H1 (cell line): ENCODE data around the gene LMX1B. TPM values are rescaled to one million over a fixed set of nuclear protein-coding genes. Genes with fewer than 3 reads are reported as not detected.

Experiments
- CTCF ChIA-PET: fragments of 300-600 bp; sonication (Branson Sonifier 250); formaldehyde crosslinking; loops from one replicate; lab custom pipeline; 2021; ENCODE audit not compliant: partially characterized antibody; lab: Charles Lee
- POLR2A ChIA-PET: fragments of 300-600 bp; sonication (Branson Sonifier 250); formaldehyde crosslinking; loops from one replicate; lab custom pipeline; 2021; ENCODE audit warnings: inconsistent platforms; ENCODE audit not compliant: partially characterized antibody; lab: Charles Lee
- DNase-seq, 2 experiments: peaks; one replicate each; pipeline versions ENCODE4 v3.0.0 to v3.0.0-alpha.2; 2010 to 2022; ENCODE audit warnings: low spot score in 2 of 2, low read depth in 1 of 2, mixed read lengths in 1 of 2
- FAIRE-seq: peaks from 2 replicates; lab custom pipeline; 2011; peaks lifted over from hg19 to GRCh38; lab: Jason Lieb, UNC
- H2AFZ ChIP-seq: 2 replicates; pipeline ENCODE4 v1.8.1; 2012; ENCODE audit warnings: low read length, inconsistent platforms
- H2AK5ac ChIP-seq: 2 replicates; pipeline ENCODE4 v1.6.1; 2013; ENCODE audit warnings: low read depth, low read length
- H2BK120ac ChIP-seq: replicated peaks from 2 replicates; pipeline ENCODE3; 2013; ENCODE audit warnings: low read depth, low read length, inconsistent platforms
- H2BK12ac ChIP-seq: 2 replicates; pipeline ENCODE4 v1.6.1; 2013; ENCODE audit warnings: low read depth, low read length
- H2BK15ac ChIP-seq: 2 replicates; pipeline ENCODE4 v1.6.1; 2013; ENCODE audit warnings: low read length
- H2BK20ac ChIP-seq: 2 replicates; pipeline ENCODE4 v1.6.1; 2013; ENCODE audit warnings: low read length
- H2BK5ac ChIP-seq: 2 replicates; pipeline ENCODE4 v1.6.1; 2013; ENCODE audit warnings: low read depth, low read length
- H3K14ac ChIP-seq: 2 replicates; pipeline ENCODE4 v1.6.1; 2013; ENCODE audit warnings: inconsistent platforms; ENCODE audit not compliant: insufficient read length
- H3K18ac ChIP-seq: 2 replicates; pipeline ENCODE4 v1.6.1; 2013; ENCODE audit warnings: low read length; ENCODE audit errors: extremely low read depth
- H3K23ac ChIP-seq: 2 replicates; pipeline ENCODE4 v1.6.1; 2013; ENCODE audit warnings: inconsistent platforms; ENCODE audit not compliant: insufficient read length
- H3K23me2 ChIP-seq: 2 replicates; pipeline ENCODE4 v1.6.1; 2013; ENCODE audit warnings: low read depth, low read length
- H3K27ac ChIP-seq: 2 replicates; pipeline ENCODE4 v1.6.1; 2011; ENCODE audit warnings: low read depth, low read length, inconsistent platforms
- H3K27me3 ChIP-seq, 4 experiments: replicated peaks in 1 of 4; 1 replicate in 1 of 4; 2 replicates in 3 of 4; pipeline versions ENCODE4 v1.6.1 to v1.8.1; 2011 to 2013; ENCODE audit warnings: low read length in 3 of 4, mild to moderate bottlenecking in 3 of 4, inconsistent platforms in 2 of 4, mixed read lengths in 2 of 4, moderate library complexity in 1 of 4; ENCODE audit not compliant: control insufficient read depth in 3 of 4, insufficient read depth in 3 of 4; ENCODE audit errors: extremely low read depth in 1 of 4
- H3K36me3 ChIP-seq, 4 experiments: 2 replicates each; pipeline versions ENCODE4 v1.6.1 to v1.8.1; 2011 to 2013; ENCODE audit warnings: mild to moderate bottlenecking in 4 of 4, low read length in 3 of 4, moderate library complexity in 2 of 4, control low read depth in 1 of 4, inconsistent platforms in 1 of 4; ENCODE audit not compliant: insufficient read depth in 4 of 4, control insufficient read depth in 2 of 4
- H3K4ac ChIP-seq: replicated peaks from 2 replicates; pipeline ENCODE3; 2013; ENCODE audit warnings: low read length, low read depth, mixed read lengths, inconsistent platforms; ENCODE audit not compliant: insufficient read length
- H3K4me1 ChIP-seq, 4 experiments: replicated peaks in 1 of 4; 1 replicate in 1 of 4; 2 replicates in 3 of 4; pipeline versions ENCODE4 v1.6.1 to v1.8.1; 2011 to 2013; ENCODE audit warnings: low read length in 3 of 4, inconsistent platforms in 2 of 4, mixed read lengths in 1 of 4; ENCODE audit not compliant: insufficient read depth in 4 of 4, control insufficient read depth in 3 of 4
- H3K4me2 ChIP-seq, 2 experiments: 2 replicates each; pipeline versions ENCODE4 v1.6.1 to v1.8.1; 2011 to 2013; ENCODE audit warnings: low read depth in 2 of 2, low read length in 2 of 2, control low read depth in 1 of 2, inconsistent platforms in 1 of 2, mild to moderate bottlenecking in 1 of 2; ENCODE audit not compliant: insufficient read depth in 1 of 2
- H3K4me3 ChIP-seq, 4 experiments: fragments of 200-600, 300-600 bp in 1 of 4; sonication (generic), shearing (Covaris generic), sonication (Bioruptor Twin) in 1 of 4; 2 replicates each; pipeline versions ENCODE4 v1.5.1 to v1.8.1; 2011 to 2016; ENCODE audit warnings: low read length in 4 of 4, low read depth in 3 of 4, control low read depth in 2 of 4, inconsistent platforms in 2 of 4, mild to moderate bottlenecking in 2 of 4, mixed read lengths in 1 of 4, moderate library complexity in 1 of 4; ENCODE audit not compliant: insufficient read depth in 2 of 4; ENCODE audit errors: extremely low read depth in 1 of 4
- H3K56ac ChIP-seq: replicated peaks from 2 replicates; pipeline ENCODE3; 2013; ENCODE audit warnings: low read depth, mild to moderate bottlenecking, mixed read lengths, low read length, inconsistent platforms; ENCODE audit not compliant: insufficient read length
- H3K79me1 ChIP-seq: 2 replicates; pipeline ENCODE4 v1.6.1; 2013; ENCODE audit warnings: low read depth, low read length, control low read depth
- H3K79me2 ChIP-seq, 2 experiments: 2 replicates each; pipeline versions ENCODE4 v1.6.1 to v1.8.1; 2012 to 2013; ENCODE audit warnings: low read length in 2 of 2, mild to moderate bottlenecking in 2 of 2, inconsistent platforms in 1 of 2; ENCODE audit not compliant: insufficient read depth in 2 of 2, control insufficient read depth in 1 of 2
- H3K9ac ChIP-seq, 4 experiments: replicated peaks in 1 of 4; 1 replicate in 1 of 4; 2 replicates in 3 of 4; pipeline versions ENCODE4 v1.6.1 to v1.8.1; 2011 to 2013; ENCODE audit warnings: low read depth in 3 of 4, low read length in 3 of 4, control low read depth in 2 of 4, mild to moderate bottlenecking in 2 of 4, moderate library complexity in 2 of 4, inconsistent platforms in 1 of 4; ENCODE audit errors: extremely low read depth in 1 of 4
- H3K9me3 ChIP-seq, 2 experiments: 2 replicates each; pipeline versions ENCODE4 v1.6.1 to v1.8.1; 2012 to 2013; ENCODE audit warnings: mild to moderate bottlenecking in 2 of 2, moderate library complexity in 2 of 2, control low read depth in 1 of 2, inconsistent platforms in 1 of 2, low read depth in 1 of 2, low read length in 1 of 2, mixed read lengths in 1 of 2; ENCODE audit not compliant: insufficient read depth in 2 of 2
- H4K20me1 ChIP-seq, 2 experiments: replicated peaks in 1 of 2; 2 replicates each; pipeline versions ENCODE3 to v1.8.1; 2011 to 2013; ENCODE audit warnings: inconsistent platforms in 2 of 2, low read length in 2 of 2, mild to moderate bottlenecking in 1 of 2; ENCODE audit not compliant: insufficient read depth in 2 of 2, control insufficient read depth in 1 of 2
- H4K5ac ChIP-seq: 2 replicates; pipeline ENCODE4 v1.6.1; 2013; ENCODE audit warnings: low read length, low read depth, mixed read lengths, inconsistent platforms; ENCODE audit not compliant: insufficient read length
- H4K8ac ChIP-seq: 2 replicates; pipeline ENCODE4 v1.8.0; 2013; ENCODE audit warnings: mild to moderate bottlenecking, moderate library complexity, low read length, inconsistent platforms; ENCODE audit not compliant: insufficient read depth; ENCODE audit errors: extremely low read depth
- H4K91ac ChIP-seq: replicated peaks from 2 replicates; pipeline ENCODE3; 2013; ENCODE audit warnings: low read length, mixed read lengths, inconsistent platforms; ENCODE audit not compliant: insufficient read length
- ASH2L ChIP-seq: fragments of 200-600, 300-600 bp; sonication (generic); IDR thresholded peaks from one replicate; pipeline ENCODE4 v1.7.1; 2017; ENCODE audit warnings: low read length
- EZH2 ChIP-seq: fragments of 200-600 bp; sonication (generic); IDR thresholded peaks from 2 replicates; pipeline ENCODE4 v1.7.1; 2012; ENCODE audit warnings: low read depth, mild to moderate bottlenecking, moderate library complexity, low read length, inconsistent platforms; ENCODE audit not compliant: severe bottlenecking
- KDM1A ChIP-seq: fragments of 200-600, 300-600 bp; sonication (generic); IDR thresholded peaks from 2 replicates; pipeline ENCODE4 v1.7.1; 2016; ENCODE audit warnings: mild to moderate bottlenecking, low read length, borderline replicate concordance
- WGBS, 2 experiments: shearing (Covaris generic) in 1 of 2; methylation state at CpG; one replicate each; pipeline versions ENCODE4 v1.1.6 to v1.1.7; 2013 to 2015; ENCODE audit warnings: low lambda C conversion rate in 2 of 2, mixed read lengths in 2 of 2, inconsistent platforms in 1 of 2, low coverage in 1 of 2, missing lambda C conversion rate in 1 of 2; ENCODE audit not compliant: insufficient replicate concordance in 2 of 2, insufficient coverage in 1 of 2, insufficient read length in 1 of 2; ENCODE audit errors: extremely low coverage in 1 of 2, missing lambda C conversion rate in 1 of 2; 5-methylcytosine and 5-hydroxymethylcytosine counted together
- polyA plus RNA-seq, 7 experiments: library from polyadenylated mRNA; depleted of rRNA in 3 of 7; stranded (reverse) in 5 of 7; unstranded in 2 of 7; fragments of >200 nt in 5 of 7; fragments of 200-250 nt in 2 of 7; gene quantifications; 1 replicate in 5 of 7; 2 replicates in 1 of 7; 4 replicates in 1 of 7; pipeline versions ENCODE4 v1.2.1 to v1.2.3, GENCODE V29; 2011 to 2013; ENCODE audit warnings: missing spikeins in 2 of 7, mixed read lengths in 2 of 7
- total RNA-seq: library from RNA; stranded (reverse); fragmentation: NEBNext Ultra II Directional; extraction: Animal tissue kit (Norgen Biotek cat#: 25700); gene quantifications from 2 replicates; pipeline ENCODE4 v1.2.1, GENCODE V29; 2021

Gene LMX1B
- total and polyA plus RNA-seq, 2 of the 8 experiments (the other 6 are each of a cell fraction or from before 2014, with no cell fraction given) = 0.09 to 0.37 TPM

- Histone ChIP-seq H2BK15ac (no peak overlapping the region), H2BK20ac (no peak overlapping the region), H3K4me3 (peak overlapping the region; percentile 49 to 92 (median 56); a peak in 6 of 8 replicates), H3K23ac (no peak overlapping the region), H3K14ac (no peak overlapping the region), H3K27ac (no peak overlapping the region), H4K5ac (no peak overlapping the region), H3K9ac (no peak overlapping the region), H3K23me2 (peaks cover 13% of the 10 kb centered on the region; the same call in 1 of the 2 replicates), H3K4me1 (peaks cover 7 to 15% (median 11%) of the 10 kb centered on the region in 4 experiments), H3K4ac (no peak overlapping the region), H3K79me2 (no peaks in the 10 kb centered on the region), H2AK5ac (no peak overlapping the region), H3K79me1 (no peaks in the 10 kb centered on the region), H2BK120ac (no peak overlapping the region), H3K4me2 (peak overlapping the region; percentile 50 to 79; a peak in 3 of 4 replicates), H3K27me3 (peaks cover 3 to 26% (median 20%) of the 10 kb centered on the region in 4 experiments), H2BK12ac (0 out of 2 replicates have a peak overlapping the region, but pooled peaks have one; percentile 43), H3K18ac (no peak overlapping the region), H2BK5ac (no peak overlapping the region), H3K9me3 (no peaks in the 10 kb centered on the region), H4K91ac (no peak overlapping the region), H3K36me3 (no peaks in the 10 kb centered on the region), H3K56ac (no peak overlapping the region), H2AFZ (no peak overlapping the region), H4K20me1 (peaks cover 0 to 2% of the 10 kb centered on the region in 2 experiments), H4K8ac (no peak overlapping the region)
- POLR2A ChIA-PET = no interaction called here
- CTCF ChIA-PET = interaction anchor here (1.0 to 2.6 kb wide), 7 partner anchors 9 to 58 kb away, joined by 3 to 18 read pairs (median 4); no protein-coding TSS in a partner anchor
- DNase-seq = peak in 1 of 2 experiments; percentile 60
- 62% methylated on average over 14 of the region's 14 CpGs; no CpG with 5 or more reads in 1 of the 2 experiments for WGBS, 2 experiments
- peak; percentile 76 for FAIRE-seq
- TF ChIP-seq KDM1A = peak; percentile 68; the same call in 1 of the 2 replicates
- TF ChIP-seq ASH2L = no peak
- peak; percentile 4 for TF ChIP-seq EZH2
Measured at GRCh38 chr9:126723807-126724172, 110.1 kb downstream of the LMX1B start.
